CD4-positive, alpha-beta T cell treated with Interleukin-15 for 1 hour (primary cell): Measurements from ENCODE around the gene SF1.

Experiments used
- DNase-seq: peaks from one replicate; pipeline ENCODE4 v3.0.0-alpha.2; 2020

The SF1 gene

DNA sequence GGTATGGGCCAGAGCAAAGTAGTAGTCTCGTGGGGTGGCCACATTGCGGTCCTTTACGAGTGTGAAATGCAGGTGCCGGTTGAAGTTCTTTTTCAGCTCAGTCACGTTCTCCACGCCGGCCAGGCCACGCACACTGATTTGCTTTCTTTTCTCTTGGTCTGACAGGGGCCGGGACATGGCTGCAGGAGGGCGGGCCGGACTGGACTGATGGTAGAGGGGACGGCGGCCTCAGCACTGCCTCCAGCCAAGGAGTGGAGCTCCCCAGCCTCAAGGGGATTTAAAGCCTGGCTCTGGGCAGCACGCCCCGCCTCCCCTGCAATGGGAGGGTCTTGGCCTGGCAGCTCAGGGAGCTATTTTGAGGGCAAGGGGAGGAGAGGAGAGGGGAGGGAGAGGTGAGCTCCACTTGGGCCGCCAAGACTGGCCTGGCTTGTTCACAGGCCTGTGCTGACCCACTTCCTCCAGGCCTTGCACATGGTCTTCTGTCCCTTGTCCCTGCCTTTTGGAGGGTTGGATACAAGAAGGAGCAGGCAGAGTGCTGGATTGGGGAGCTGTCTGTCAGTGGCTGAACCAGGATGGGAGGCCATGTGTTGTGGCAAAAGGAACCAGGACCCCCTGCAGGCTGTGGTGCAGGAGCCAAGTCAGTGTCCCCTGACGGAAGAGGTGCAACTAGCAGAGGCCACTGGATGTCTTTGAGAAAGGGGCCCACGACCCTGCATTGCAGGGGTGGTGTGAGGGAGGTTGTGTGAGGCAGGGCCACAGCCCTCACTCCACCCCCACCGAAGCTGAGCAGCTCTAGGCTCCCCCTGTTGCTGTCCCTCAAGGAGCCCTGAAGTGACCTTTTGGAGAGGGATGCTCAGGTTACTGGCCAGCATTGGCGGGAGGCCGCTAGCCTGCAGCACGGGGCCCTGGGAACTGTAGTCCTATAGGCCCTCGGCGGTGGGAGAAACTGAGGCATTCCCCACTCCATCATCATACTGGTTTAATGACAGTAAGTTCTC lies 18.3 kb downstream of the SF1 start, which contains the start of gene PYGM:
PYGM (minus strand) TSS at position 253 of the 998 bp plus-strand sequence; CDS start at position 177, 76 bp downstream.
- DNase-seq, result no peak

DNA sequence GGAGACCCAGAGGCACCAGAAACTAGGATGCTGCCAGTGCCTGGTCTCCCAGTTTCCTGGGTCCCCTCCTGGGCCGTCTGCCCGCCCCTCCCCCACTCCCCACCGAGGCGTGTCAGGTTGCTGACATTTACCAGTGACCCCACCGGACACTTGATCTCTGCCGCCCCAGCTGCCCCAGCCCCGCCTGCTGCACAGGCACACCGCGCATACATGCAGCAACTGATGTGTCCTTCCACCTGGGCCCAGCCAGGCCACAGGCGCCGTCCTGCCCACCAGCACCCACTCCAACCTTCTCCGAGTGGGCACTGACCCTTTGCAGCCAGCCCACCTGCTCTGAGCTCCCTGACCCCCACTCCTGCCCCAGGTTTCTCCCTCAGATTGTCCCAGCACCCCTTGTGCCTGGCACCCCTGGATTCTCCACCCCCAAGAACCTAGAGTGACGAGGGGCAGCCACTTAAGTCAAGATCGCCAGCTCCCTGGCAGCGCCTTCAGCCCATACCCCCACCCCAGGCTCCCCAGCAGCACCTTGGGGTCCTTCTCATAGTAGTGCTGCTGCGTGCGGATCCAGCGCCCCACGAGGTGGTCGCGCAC lies 19.1 kb downstream of the SF1 start:
- DNase-seq, result no peak

DNA sequence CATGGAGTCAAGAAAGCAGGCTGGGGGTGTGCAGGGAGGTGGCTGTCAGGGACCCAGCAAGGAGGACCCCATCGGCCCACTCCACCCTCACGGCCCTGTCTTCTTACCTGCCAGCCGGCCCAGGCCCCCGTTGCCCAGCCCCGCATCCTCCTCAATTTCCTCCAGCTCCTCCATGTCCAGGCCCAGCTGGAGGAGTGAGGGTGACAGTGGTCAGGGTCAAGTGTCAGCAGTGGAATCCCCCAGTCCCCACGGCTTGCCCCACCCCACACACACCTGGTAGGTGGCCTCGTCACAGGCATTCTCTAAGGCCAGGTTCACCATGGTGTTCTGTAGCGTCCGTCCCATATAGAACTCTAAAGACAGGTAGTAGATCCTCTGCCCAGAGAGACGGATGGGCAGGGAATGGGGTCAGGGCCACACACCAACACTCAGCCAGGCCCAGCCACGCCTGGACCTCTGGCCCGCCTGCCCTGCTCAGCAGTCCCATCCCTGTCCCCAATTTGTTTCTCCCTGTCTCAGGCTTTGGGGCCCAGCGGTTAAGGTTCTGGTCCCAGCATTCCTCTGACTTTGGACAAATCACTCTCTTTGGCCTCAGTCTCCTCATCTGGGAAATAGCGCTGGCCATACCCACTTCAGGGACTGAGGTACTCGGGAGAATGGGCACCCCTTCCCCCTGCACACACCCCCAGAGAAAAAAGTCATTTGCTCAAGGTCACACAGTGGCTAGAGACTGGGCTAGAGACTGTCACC lies 19.8 kb downstream of the SF1 start:
- no peak for DNase-seq

DNA sequence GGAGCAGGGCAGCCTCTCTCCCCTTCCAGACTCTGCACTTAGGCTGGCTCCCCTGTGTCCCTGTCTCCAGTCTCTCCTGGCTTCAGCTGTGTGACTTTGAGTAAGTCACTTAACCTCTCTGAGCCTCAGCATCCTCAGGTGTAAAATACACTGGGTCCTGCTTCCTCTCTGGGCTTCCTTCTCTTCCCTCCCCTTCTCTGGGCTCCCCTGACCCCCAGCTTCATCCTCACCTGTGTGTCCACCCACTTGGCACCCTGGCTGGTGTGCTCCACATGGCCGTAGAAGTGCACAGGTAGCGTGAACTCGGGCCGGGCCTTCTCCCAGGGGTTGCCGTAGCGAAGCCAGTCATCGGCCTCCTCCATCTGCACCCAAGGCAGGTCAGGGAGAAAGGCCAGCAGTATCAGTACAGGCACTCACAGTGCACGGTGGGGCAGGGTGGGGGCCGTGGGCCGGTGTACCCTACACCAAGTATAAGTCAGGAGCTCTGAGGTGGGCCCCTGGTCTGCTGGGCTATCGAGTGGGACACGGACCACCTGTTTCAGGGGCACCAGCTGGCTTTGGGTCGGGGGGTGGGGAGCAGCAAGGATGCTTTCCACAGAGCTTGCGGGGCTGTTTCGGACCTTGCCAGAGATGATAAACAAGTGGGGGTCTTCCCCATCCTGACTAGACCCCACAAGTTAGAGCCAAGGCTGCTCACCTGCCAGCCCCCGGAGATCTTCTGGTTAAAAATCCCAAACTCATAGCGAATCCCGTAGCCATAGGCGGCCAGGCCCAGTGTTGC lies 20.6 kb downstream of the SF1 start:
- peak; percentile 2 for DNase-seq

DNA sequence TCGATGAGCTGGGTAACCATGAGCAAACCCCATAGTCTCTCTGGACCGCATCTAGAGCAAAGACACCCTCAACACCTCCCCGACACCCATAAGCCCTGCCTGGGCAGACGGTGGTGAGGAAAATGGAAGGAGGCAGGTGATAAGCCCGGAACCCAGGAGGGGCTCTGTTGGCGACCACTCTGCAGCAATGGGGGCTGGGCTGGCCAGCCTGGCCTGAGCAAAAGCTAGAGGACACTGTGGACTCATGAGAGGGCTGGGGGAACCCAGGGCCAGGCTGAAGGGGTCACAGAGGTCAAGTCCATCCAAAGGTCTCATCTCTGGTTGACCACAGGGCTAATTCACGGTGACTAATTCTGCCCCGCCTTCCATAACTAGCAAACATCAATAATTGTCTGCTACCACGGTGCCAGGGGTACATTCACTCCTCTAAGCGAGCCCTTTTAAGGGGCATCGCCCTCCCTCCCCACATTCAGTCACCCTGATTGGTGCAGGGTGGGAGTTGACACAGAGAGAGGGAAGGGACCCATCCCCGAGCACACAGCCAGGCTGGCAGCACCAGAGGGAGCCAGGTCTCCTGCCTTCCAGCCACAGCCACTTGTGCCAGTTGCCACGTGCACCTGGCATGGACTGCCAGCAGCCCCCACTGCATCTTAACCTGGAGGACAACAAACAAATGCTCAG lies 22.5 kb downstream of the SF1 start:
- no peak for DNase-seq

DNA sequence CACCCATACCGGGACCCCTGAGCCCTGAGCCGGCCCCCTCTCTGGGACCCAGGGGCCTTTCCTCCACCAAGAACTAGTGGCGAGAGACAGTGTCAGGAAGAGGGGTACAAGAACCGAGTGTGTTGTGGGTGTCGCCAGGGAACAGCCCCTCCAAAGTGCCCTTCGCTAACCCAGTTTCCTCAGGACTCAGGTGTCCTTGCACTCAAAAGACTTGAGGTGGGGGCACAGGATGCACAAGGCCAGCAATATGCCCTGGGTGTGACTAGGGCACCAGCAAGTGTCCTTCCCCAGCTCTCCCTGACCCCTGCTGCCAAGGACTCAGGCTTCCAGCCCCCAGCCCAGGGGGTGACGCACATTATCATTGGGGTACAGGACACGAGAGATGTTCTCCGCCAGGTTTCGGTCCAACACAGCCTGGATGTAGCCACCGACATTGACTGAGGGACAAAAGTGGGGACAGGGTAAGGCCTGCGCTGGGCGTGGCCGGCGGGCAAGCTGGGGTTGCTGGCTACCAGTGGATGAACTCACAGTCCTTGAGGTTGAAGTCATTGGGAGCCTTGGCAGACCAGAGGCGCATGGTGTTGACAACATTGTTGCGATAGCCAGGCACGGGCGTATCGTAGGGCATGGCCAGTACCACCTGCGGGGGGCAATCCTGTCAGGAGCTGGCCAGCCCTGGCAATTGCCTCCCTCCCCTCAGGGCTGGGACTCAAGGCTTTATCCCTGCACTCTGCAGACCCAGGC lies 23.3 kb downstream of the SF1 start:
- no peak for DNase-seq

DNA sequence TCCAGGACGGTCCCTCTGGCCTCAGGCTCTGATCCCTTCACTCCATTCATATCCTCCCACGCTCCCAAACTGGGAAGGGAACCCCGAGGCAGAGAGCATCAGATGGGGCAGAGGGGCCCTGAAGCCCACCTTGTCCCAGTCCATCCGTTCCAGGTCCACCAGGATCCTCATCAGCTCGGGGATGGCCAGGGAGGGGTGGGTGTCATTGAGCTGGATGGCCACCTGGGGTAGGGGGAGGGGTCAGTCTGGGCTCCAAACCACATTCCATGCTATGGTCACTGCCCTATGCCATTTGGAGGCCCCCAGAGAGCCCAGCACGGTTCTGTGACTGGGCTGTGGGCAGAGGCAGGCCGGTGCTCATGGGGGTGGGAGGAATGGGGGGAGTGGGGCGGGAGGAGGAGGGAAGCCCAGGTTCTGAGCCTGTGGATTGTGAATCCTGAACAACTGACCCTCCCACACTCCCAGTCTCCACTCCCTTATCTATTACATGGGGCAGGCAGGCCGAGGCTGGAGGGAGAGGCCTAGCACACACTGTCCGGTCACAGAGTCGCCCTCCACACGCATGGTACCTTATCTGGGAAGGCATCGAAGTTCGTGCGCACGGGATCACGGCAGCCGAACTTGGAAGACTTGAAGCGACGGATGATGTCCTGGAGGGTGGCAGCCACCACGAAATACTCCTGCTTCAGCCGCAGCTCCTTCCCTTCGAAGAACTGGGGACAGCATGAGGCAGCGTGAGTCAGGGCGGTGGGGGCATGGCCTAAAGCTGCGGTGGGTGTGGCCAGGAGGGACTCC lies 24.0 kb downstream of the SF1 start:
- DNase-seq, result no peak

DNA sequence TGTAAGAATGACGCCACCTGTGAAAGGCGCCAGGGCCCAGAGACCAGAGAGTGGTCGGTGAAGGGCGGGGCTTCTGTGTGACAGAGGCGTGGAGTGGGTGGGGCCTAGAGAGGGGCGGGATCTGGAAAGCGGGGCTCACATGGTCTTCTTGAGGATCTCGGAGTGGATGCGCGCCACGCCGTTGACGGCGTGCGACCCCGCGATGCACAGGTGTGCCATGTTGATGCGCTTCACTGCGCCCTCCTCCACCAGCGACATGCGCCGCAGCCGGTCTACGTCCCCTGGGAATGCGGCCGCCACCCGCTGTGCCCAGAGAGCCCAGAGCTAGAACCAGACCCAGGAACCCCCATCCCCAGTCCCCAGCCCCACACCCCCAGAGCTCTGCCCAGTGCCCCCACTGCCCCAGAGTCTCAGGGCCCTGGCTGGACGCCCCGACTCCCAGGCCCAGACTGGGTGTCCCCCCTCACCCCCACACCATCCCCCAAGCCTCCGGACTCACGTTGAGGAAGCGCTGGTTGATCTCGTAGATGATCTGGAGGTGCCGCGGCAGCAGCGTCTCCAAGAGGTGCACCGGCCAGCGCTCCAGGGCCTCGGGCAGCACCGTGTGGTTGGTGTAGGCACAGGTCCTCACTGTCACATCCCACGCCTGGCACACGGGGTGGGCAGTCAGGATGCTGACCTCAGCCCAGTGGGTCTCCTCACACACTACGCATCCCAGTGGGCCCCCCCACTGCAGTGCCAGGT lies 24.8 kb downstream of the SF1 start:
- no peak for DNase-seq

DNA sequence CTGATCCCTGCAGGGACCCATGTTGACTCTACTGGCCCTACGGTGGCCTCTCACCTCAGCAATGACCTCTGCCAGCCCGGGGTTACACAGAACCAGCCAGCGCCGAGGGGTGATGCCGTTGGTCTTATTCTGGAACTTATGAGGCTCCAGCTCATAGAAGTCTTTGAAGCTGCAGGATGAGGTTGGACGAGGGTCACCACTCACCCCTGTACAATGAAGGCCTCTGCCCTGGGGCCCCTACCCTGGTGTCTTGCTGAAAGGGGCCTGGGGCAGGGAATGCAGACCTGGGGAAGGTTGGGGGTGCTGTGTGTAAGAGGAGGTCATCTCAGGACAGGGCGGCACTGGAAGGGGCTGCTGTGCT lies 25.3 kb downstream of the SF1 start:
- no peak for DNase-seq

DNA sequence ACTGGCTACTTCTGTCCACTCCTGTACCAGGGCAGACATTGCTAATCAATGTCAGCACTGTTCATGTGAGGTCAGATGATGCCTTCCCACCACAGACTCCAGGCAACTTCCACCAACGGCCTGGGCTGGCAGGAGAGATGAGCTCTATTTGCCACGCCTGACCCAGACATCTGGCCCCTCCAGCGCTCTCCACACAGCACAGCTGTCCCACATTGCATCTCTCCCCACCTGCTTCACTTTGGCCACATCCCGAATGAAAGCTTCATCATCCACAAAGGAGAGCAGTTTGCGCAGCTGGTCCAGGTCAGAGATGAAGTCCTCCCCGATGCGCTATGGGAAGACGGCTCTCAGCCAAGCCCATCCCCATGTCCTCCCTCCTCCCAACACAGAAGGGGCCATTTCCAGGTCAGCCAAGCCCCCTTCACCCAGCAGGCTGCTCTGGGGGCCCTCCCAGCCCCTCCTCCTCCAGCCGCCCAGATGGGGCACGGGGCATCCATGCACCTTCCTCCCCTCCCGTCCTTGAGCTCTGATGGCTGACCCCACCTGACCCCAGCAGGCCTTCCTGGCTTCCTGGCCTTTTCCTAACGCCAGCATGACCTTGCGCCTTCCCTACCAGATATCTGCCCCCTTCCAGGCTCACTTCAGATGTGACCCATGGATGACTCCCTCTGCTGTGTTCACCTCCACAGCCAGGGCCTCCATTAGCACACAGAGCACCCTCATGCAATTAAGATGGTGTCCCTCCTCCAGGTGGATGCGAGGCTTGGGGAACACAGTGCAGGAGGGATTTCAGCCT lies 26.0 kb downstream of the SF1 start:
- no peak for DNase-seq

DNA sequence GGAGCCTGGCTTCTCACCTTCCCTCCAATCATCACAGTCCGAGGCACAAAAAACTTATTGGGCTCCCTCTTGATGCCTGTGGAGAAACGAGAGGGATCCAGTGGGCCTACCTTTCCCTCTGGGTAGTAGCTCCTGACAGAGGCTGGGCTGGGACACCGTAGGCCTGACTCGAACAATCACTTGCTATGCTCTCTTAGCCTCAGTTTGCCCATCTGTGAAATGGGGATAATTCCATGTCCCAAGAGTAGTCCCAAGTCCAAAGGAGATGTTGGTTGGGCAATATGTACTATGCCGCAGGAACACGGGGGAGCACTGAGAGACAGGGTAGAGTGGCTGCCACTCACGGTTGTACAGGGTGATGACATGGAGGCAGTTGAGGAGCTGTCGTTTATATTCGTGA lies 26.8 kb downstream of the SF1 start:
- DNase-seq, result no peak

DNA sequence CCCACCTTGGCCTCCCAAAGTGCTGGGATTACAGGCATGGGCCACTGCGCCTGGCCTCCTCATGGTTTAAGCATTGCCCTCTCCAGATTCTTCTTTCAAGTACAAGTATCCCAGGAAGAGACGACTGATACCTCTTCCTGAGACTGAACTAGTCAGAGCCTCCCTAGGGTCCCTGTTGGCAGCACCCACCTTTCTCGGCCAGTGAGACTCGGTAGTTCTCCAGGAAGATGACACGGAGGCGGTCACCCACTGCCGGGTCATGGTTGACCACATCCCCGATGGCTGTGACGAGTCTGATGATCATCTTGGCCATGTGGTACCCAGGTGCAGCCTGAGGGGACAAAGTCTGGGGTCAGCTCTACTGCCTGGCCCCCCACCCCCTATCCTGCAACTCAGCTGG lies 27.2 kb downstream of the SF1 start:
- DNase-seq, result no peak

DNA sequence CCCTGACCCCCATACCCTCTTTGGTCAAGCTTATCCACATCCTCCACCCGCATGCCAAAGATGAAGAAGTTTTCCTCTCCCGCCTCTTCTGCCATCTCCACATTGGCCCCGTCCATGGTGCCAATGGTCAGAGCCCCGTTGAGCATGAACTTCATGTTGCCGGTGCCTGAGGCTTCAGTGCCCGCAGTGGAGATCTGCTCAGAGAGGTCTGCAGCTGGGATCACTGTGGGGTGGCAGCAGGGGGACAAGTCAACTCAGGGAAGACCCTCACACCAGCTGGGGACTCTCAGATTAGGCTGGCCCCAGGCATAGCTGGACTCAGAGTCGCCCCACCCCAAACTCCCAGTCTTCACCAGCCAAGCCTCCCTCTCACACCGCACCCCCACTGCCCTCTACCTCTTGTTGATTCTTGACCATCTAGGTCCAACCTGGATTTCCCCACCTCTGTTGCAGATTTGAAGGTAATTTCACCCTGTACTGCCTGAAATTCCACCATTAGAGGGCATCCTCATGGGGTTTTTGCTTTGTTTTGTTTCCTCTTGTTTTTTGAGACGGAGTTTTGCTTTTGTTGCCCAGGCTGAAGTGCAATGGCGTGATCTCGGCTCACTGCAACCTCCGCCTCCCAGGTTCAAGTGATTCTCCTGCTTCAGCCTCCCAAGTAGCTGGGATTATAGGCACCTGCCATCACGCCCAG lies 27.8 kb downstream of the SF1 start:
- DNase-seq, result no peak

DNA sequence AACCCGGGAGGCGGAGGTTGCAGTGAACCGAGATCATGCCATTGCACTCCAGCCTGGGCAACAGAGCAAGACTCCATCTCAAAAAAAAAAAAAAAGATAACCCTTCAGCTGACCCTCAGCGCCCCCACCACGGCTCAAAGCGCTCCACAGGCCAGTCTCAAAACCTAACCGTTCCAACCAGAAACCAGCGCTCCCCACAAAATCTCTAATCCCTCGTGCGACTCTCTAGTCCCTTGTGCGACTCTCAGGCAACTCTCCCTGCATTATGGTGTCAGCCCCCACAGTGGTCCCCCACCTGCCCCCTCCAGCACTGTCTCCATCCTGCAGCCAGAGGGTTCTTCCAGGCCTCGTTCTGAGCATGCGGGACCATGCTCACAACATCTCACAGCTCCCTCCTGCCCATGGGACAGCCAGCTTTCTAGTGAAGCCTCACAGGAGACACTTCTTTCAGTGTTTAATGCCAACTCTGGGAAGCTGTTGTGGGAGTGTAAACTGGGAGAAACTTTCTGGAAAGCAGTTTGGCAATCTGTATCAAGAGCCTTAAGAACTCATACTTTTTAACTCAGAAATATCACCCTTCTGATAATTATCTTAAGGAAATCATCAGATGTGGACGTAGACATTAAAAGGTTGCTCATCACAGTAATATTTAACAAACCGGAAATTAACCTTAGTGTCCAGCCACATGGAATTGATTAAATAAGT lies 30.2 kb downstream of the SF1 start:
- DNase-seq, result no peak

DNA sequence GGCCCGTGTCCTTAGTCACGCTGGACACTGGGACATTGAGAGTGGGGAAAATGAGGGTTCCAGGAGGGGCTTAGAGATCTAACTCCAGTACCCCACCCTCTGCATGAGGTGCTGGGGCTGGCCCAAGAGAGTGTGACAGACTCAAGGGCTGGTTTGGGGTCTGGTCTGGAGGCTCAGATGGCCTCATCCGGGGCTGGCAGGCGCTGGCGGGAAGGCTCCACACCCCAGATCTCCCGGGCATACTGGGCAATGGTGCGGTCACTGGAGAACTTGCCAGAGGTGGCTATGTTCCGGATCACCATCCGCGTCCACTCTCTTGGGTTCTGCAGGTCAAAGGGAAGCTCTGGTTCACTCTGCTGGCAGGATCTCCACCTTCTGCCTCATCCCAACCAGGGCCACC lies 31.9 kb downstream of the SF1 start:
- no peak for DNase-seq

DNA sequence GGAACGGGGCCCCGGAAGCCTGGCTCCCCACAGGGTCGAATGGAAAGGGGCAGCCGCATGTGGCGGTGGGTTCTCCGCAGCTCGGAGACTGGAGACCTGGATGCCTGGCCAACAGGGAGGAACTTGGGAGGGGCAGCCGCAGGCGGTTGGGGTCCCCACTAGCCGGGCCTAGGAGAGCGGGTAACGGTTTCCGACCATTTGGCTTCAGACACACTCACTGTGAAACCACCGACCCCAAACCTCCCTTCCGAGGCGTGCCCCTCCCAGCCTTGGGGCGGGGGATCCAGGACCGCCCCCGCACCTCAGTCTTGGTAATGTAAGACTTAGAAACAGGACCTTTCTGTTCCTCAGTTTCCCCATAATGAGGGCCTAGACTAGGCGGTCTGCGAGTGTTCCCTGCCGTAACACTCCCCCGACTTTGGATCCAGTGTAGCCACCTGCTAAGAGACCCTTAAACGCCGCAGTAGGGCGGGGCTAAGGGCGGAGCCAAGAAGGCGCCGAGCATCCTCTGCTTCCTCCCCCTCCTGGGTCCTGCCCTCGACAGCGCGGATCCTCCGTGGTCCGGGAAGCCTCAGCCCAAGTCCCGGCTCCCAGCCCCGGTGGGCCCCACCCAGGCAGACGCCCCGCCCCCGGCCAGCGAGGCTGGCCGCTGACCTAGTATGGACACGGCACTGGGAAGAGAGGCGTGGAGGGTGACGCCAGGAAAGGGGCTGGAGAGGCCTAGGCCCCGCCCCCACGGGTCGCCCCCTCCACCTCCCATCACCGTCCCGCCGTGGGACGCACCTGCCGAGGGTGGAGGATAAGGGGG lies 32.6 kb downstream of the SF1 start:
- DNase-seq, result peak; percentile 84

DNA sequence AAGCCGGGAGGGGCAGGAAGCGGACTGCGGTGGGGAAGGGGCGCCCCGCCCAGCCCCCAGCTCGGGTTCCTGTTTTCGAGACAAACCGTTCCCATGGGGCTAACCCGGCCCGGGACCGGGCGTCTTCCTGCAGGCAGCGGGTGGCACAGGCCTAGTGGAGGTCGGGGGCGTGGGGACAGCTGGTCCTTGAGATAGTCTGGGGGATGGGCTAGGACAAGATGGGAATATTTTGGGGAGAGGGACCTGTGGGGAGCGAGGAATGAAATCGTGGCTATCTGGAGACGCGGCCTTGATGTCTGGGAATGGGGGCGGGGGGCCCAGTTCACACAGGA lies 33.2 kb downstream of the SF1 start:
- peak; percentile 94 for DNase-seq
